ENCODE results near the gene CLSTN2. TPM values are rescaled to one million over a fixed set of nuclear protein-coding genes. Genes with fewer than 3 reads are reported as not detected.

The CLSTN2 gene
- total and polyA plus RNA-seq, 2 of the 4 experiments (the other 2 are of a cell fraction), result under 0.01 to 0.07 TPM

- no peaks in the 10 kb centered on the region for H3K79me1 ChIP-seq (ENCODE audit: low read depth in 1 of 2, low read length in 2 of 2)
- no peak overlapping the region for H3K4me2 ChIP-seq (ENCODE audit: low read depth, low read length)
- no peak overlapping the region for H3K4ac ChIP-seq (ENCODE audit: low read depth, low read length)
- no peaks in the 10 kb centered on the region for H3K9me3 ChIP-seq (ENCODE audit: control insufficient read depth, insufficient read depth, low read length)
- no peak overlapping the region for H3K14ac ChIP-seq (replicated peaks; ENCODE audit: low read depth, low read length)
- H3K27ac ChIP-seq (ENCODE audit: insufficient read depth, low read length), result no peak overlapping the region
- DNase-seq (no peak), ATAC-seq (ENCODE audit: low read depth) (no peak)
- WGBS, 2 experiments (ENCODE audit: extremely low coverage in 2 of 2, insufficient read length in 1 of 2), result no CpG with 5 or more reads among the region's 2 CpGs
- H3K18ac ChIP-seq (ENCODE audit: low read depth, low read length), result no peak overlapping the region
- no peak overlapping the region for H2BK15ac ChIP-seq (ENCODE audit: low read depth, low read length)
- no peak overlapping the region for H3K4me3 ChIP-seq (ENCODE audit: insufficient read depth, low read depth, low read length)
- no peak overlapping the region for H2BK120ac ChIP-seq (ENCODE audit: low read depth, low read length)
- ChIA-PET POLR2A (ENCODE audit: unreplicated experiment) (no interaction called here), CTCF (no interaction called here)
- H4K8ac ChIP-seq (ENCODE audit: low read depth in 2 of 2, low read length in 2 of 2), result no peak overlapping the region
- no peaks in the 10 kb centered on the region for H3K36me3 ChIP-seq (ENCODE audit: control insufficient read depth, insufficient read depth, low read length)
- no peak overlapping the region for H3K23ac ChIP-seq (ENCODE audit: low read depth, low read length)
- in situ Hi-C loops (cut with MboI; ENCODE audit: low sequenced_read_pairs) (no loop called here), dilution Hi-C loops (cut with HindIII; ENCODE audit: low sequenced_read_pairs, unreplicated experiment) (no loop called here), intact Hi-C loops (cut with micrococcal nuclease) (no loop called here)
- TF ChIP-seq NFE2L2 (IDR thresholded peaks at IDR 0.05; ENCODE audit: low read depth, low read length) (no peak), RAD21 (IDR thresholded peaks at IDR 0.05; ENCODE audit: low read length) (no peak), POLR2A (IDR thresholded peaks at IDR 0.05; ENCODE audit: low read depth, low read length) (no peak), MXI1 (IDR thresholded peaks at IDR 0.05; ENCODE audit: borderline replicate concordance, low read depth, low read length) (no peak), ELK1 (IDR thresholded peaks at IDR 0.05; ENCODE audit: borderline replicate concordance, low read depth, low read length) (no peak), MAZ (IDR thresholded peaks at IDR 0.05; ENCODE audit: borderline replicate concordance, low read depth, low read length) (no peak), MAFK (IDR thresholded peaks at IDR 0.05; ENCODE audit: low read depth, low read length) (no peak), CHD1 (IDR thresholded peaks at IDR 0.05; ENCODE audit: low read depth, low read length) (no peak), RFX5 (IDR thresholded peaks at IDR 0.05; ENCODE audit: low read depth, low read length) (no peak)
- TF ChIP-seq, protein P1, sequence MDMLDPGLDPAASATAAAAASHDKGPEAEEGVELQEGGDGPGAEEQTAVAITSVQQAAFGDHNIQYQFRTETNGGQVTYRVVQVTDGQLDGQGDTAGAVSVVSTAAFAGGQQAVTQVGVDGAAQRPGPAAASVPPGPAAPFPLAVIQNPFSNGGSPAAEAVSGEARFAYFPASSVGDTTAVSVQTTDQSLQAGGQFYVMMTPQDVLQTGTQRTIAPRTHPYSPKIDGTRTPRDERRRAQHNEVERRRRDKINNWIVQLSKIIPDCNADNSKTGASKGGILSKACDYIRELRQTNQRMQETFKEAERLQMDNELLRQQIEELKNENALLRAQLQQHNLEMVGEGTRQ (IDR thresholded peaks at IDR 0.05; ENCODE audit: low read depth, low read length), result no peak
- H3K9me1 ChIP-seq (ENCODE audit: insufficient read depth, low read length), result no peaks in the 10 kb centered on the region
- no TSS peak for BruUV-seq (replicated peaks)
- H2AFZ ChIP-seq (replicated peaks; ENCODE audit: low read length, poor library complexity), result no peak overlapping the region
- no peaks in the 10 kb centered on the region for H3K4me1 ChIP-seq (ENCODE audit: control insufficient read depth, insufficient read depth, low read length)
- no peaks in the 10 kb centered on the region for H4K20me1 ChIP-seq (ENCODE audit: insufficient read depth, low read length)
- no peaks in the 10 kb centered on the region for H3K27me3 ChIP-seq (ENCODE audit: control insufficient read depth, insufficient read depth, low read length)
- H2BK5ac ChIP-seq (ENCODE audit: low read depth, low read length, poor library complexity, severe bottlenecking), result no peak overlapping the region
- H2BK20ac ChIP-seq (ENCODE audit: low read depth, low read length), result no peak overlapping the region
- no peak overlapping the region for H4K91ac ChIP-seq (ENCODE audit: insufficient read depth, low read depth, low read length)
- H2AK5ac ChIP-seq (ENCODE audit: low read depth, low read length), result no peak overlapping the region
- H3K9ac ChIP-seq (ENCODE audit: low read depth, low read length), result no peak overlapping the region
- H4K5ac ChIP-seq (ENCODE audit: low read depth, low read length), result no peak overlapping the region
- H3K56ac ChIP-seq (ENCODE audit: extremely low read depth, insufficient read depth, low read length), result no peak overlapping the region
- no peak overlapping the region for H2AK9ac ChIP-seq (replicated peaks; ENCODE audit: low read depth, low read length, poor library complexity)
These were observed 85.0 kb downstream of the CLSTN2 start for GRCh38 chr3:140019946-140020345.

Measured in IMR-90 (cell line).